K562 (cell line): ENCODE results near the gene ZNF74. TPM values are rescaled to one million over a fixed set of nuclear protein-coding genes. Genes with fewer than 3 reads are reported as not detected.

ENCODE experiments used
- ATAC-seq: fragments of 200-7000 bp; cut with Tn5 transposase; 3 replicates; pipeline ENCODE4 v1.9.1; 2020; ENCODE audit warnings: moderate library complexity
- BruUV-seq: library from RNA; stranded (reverse); fragments of 400-500 nt; replicated peaks from 2 replicates; lab custom pipeline; 2021; lab: Mats Ljungman, UMichigan
- CTCF ChIA-PET: fragments of 300-600 bp; formaldehyde crosslinking; extraction: SDS; loops from one replicate; lab custom pipeline; 2021; ENCODE audit warnings: low intra/inter-chr PET ratio; lab: Yijun Ruan, JAX
- POLR2A ChIA-PET: fragments of 300-600, 350-650 bp; sonication (Branson Sonifier 250); formaldehyde crosslinking; extraction: SDS; loops from one replicate; lab custom pipeline; 2021; ENCODE audit warnings: antibody characterized with exemption, inconsistent platforms; lab: Yijun Ruan, JAX
- DNase-seq, 4 experiments: peaks; one replicate each; pipeline versions ENCODE4 v3.0.0 to v3.0.0-alpha.2; 2011 to 2018; ENCODE audit warnings: low spot score in 3 of 4, mixed read lengths in 3 of 4; ENCODE audit errors: extremely low read depth in 1 of 4
- FAIRE-seq: peaks from 2 replicates; lab custom pipeline; 2011; peaks lifted over from hg19 to GRCh38; lab: Jason Lieb, UNC
- H2AFZ ChIP-seq: 2 replicates; pipeline ENCODE4 v1.6.0; 2011; ENCODE audit warnings: low read depth, low read length, control low read depth, inconsistent platforms
- H3K27ac ChIP-seq: fragments of 200-600 bp; 3 replicates; pipeline ENCODE4 v1.8.0; 2011; ENCODE audit warnings: low read depth, mild to moderate bottlenecking, control low read depth, inconsistent platforms, low read length, moderate library complexity, mixed read lengths; ENCODE audit errors: extremely low read depth
- H3K27me3 ChIP-seq, 2 experiments: fragments of 300-600 bp in 1 of 2; 2 replicates in 1 of 2; 3 replicates in 1 of 2; pipeline versions ENCODE4 v1.6.0 to v1.8.0; 2011; ENCODE audit warnings: inconsistent platforms in 2 of 2, low read length in 2 of 2, mild to moderate bottlenecking in 1 of 2, mixed read lengths in 1 of 2, moderate library complexity in 1 of 2; ENCODE audit not compliant: control insufficient read depth in 2 of 2, insufficient read depth in 2 of 2
- H3K36me3 ChIP-seq: fragments of 300-600 bp; 3 replicates; pipeline ENCODE4 v1.8.0; 2011; ENCODE audit warnings: mild to moderate bottlenecking, low read length, inconsistent platforms; ENCODE audit not compliant: control insufficient read depth, insufficient read depth
- H3K4me1 ChIP-seq, 2 experiments: fragments of 200-600 bp in 1 of 2; replicated peaks in 1 of 2; 2 replicates in 1 of 2; 3 replicates in 1 of 2; pipeline versions ENCODE4 v1.5.1 to v1.8.0; 2011; ENCODE audit warnings: inconsistent platforms in 2 of 2, low read length in 2 of 2, mild to moderate bottlenecking in 1 of 2, mixed read lengths in 1 of 2, moderate library complexity in 1 of 2; ENCODE audit not compliant: control insufficient read depth in 2 of 2, insufficient read depth in 2 of 2
- H3K4me2 ChIP-seq: 2 replicates; pipeline ENCODE4 v1.6.1; 2011; ENCODE audit warnings: low read length, control low read depth, inconsistent platforms, mixed read lengths; ENCODE audit not compliant: insufficient read depth
- H3K4me3 ChIP-seq: fragments of 200-600 bp; sonication (generic), shearing (Covaris generic); 2 replicates; pipeline ENCODE4 v1.5.1; 2016; ENCODE audit warnings: control low read depth, inconsistent platforms
- H3K79me2 ChIP-seq: fragments of 200-600 bp; 3 replicates; pipeline ENCODE4 v1.8.0; 2011; ENCODE audit warnings: low read length, inconsistent platforms; ENCODE audit not compliant: control insufficient read depth, insufficient read depth
- H3K9ac ChIP-seq, 2 experiments: 2 replicates each; pipeline versions ENCODE4 v1.6.0 to v1.6.1; 2011; ENCODE audit warnings: low read depth in 2 of 2, low read length in 2 of 2, control low read depth in 1 of 2, inconsistent platforms in 1 of 2, mild to moderate bottlenecking in 1 of 2, mixed read lengths in 1 of 2; ENCODE audit not compliant: insufficient read depth in 1 of 2
- H3K9me1 ChIP-seq: one replicate; pipeline ENCODE4 v1.6.0; 2011; ENCODE audit warnings: inconsistent platforms, mild to moderate bottlenecking, low read length, moderate library complexity; ENCODE audit not compliant: control insufficient read depth, insufficient read depth
- H3K9me3 ChIP-seq: replicated peaks from 2 replicates; pipeline ENCODE4 v1.5.1; 2011; ENCODE audit warnings: low read depth, low read length, inconsistent platforms; ENCODE audit not compliant: control insufficient read depth, insufficient read depth
- H4K20me1 ChIP-seq: replicated peaks from 2 replicates; pipeline ENCODE4 v1.6.1; 2011; ENCODE audit warnings: low read length, inconsistent platforms, mixed read lengths; ENCODE audit not compliant: control insufficient read depth, insufficient read depth
- E2F3 ChIP-seq: fragments of 250-450 bp; sonication (Bioruptor Pico); IDR thresholded peaks from 2 replicates; pipeline ENCODE4 v1.4.0; 2020; ENCODE audit warnings: mild to moderate bottlenecking
- ETS2 ChIP-seq: IDR thresholded peaks from 2 replicates; pipeline ENCODE4 v1.6.1; 2016; ENCODE audit warnings: borderline replicate concordance, missing genetic modification characterization, mild to moderate bottlenecking, moderate library complexity, missing compliant biosample characterization; ENCODE audit not compliant: poor library complexity, severe bottlenecking
- FOXP1 ChIP-seq: sonication (generic); formaldehyde crosslinking; IDR thresholded peaks from 2 replicates; pipeline ENCODE4 v1.8.0; 2022; ENCODE audit warnings: mild to moderate bottlenecking, missing genetic modification reagents
- GATAD2A ChIP-seq: fragments of 450-650 bp; IDR thresholded peaks from 2 replicates; pipeline ENCODE4 v1.6.1; 2017
- HOXB6 ChIP-seq: fragments of 250-450 bp; sonication (Bioruptor Pico); IDR thresholded peaks from 2 replicates; pipeline ENCODE4 v1.5.1; 2022; ENCODE audit warnings: mild to moderate bottlenecking, borderline replicate concordance
- JUN ChIP-seq, 2 experiments: sonication (generic) in 1 of 2; formaldehyde crosslinking in 1 of 2; IDR thresholded peaks; 2 replicates each; pipeline versions ENCODE4 v1.6.1 to v1.8.0; 2012 to 2022; ENCODE audit warnings: borderline replicate concordance in 2 of 2, mild to moderate bottlenecking in 2 of 2, improper control_type of control experiment in 1 of 2, low read depth in 1 of 2, low read length in 1 of 2, missing genetic modification reagents in 1 of 2
- MAX ChIP-seq: sonication (generic); formaldehyde crosslinking; IDR thresholded peaks from 2 replicates; pipeline ENCODE4 v1.9.0; 2022; ENCODE audit warnings: mild to moderate bottlenecking, missing genetic modification reagents
- NR3C1 ChIP-seq: sonication (generic); formaldehyde crosslinking; IDR thresholded peaks from 2 replicates; pipeline ENCODE4 v1.8.1; 2022; ENCODE audit warnings: missing genetic modification reagents
- SIN3A ChIP-seq, 2 experiments: fragments of 150-350 bp in 1 of 2; IDR thresholded peaks; 2 replicates each; pipeline ENCODE4 v1.6.1; 2011 to 2016; ENCODE audit warnings: borderline replicate concordance in 2 of 2, low read depth in 2 of 2, low read length in 2 of 2, mild to moderate bottlenecking in 2 of 2, moderate library complexity in 2 of 2; ENCODE audit not compliant: control insufficient read depth in 1 of 2
- SMC3 ChIP-seq: conservative IDR thresholded peaks from 2 replicates; pipeline ENCODE4 v1.6.1; 2011; ENCODE audit warnings: low read depth, low read length, improper control_type of control experiment; ENCODE audit not compliant: insufficient read depth
- XRCC3 ChIP-seq: fragments of 450-650 bp; IDR thresholded peaks from 2 replicates; pipeline ENCODE4 v1.6.1; 2017; ENCODE audit warnings: mild to moderate bottlenecking, moderate library complexity
- XRCC4 ChIP-seq: IDR thresholded peaks from one replicate; pipeline ENCODE4 v1.6.1; 2011; ENCODE audit not compliant: insufficient read depth, insufficient read length; ENCODE audit errors: extremely low read depth
- ZBTB12 ChIP-seq: fragments of 250-450 bp; sonication (Bioruptor Pico); IDR thresholded peaks from 2 replicates; pipeline ENCODE4 v1.4.0; 2020
- ZNF561 ChIP-seq: fragments of 450-650 bp; formaldehyde crosslinking; conservative IDR thresholded peaks from 2 replicates; pipeline ENCODE4 v1.4.0; 2020; ENCODE audit warnings: mild to moderate bottlenecking, moderate library complexity
- ZNF740 ChIP-seq, 3 experiments: fragments of 200-800 bp in 1 of 3; sonication (Bioruptor generic) in 1 of 3; sonication (generic) in 1 of 3; formaldehyde crosslinking in 1 of 3; IDR thresholded peaks; 2 replicates each; pipeline versions ENCODE4 v1.6.1 to v1.8.0; 2016 to 2022; ENCODE audit warnings: mild to moderate bottlenecking in 2 of 3, missing compliant biosample characterization in 2 of 3, missing genetic modification characterization in 2 of 3, missing genetic modification reagents in 1 of 3
- ZNF764 ChIP-seq: fragments of 250-450 bp; sonication (Bioruptor Pico); IDR thresholded peaks from 2 replicates; pipeline ENCODE4 v1.4.0; 2020; ENCODE audit warnings: low read depth, mild to moderate bottlenecking, moderate library complexity
- WGBS: fragments of 100-300 bp; shearing (Covaris generic); methylation state at CpG from one replicate; pipeline ENCODE4 v1.1.6; 2016; ENCODE audit warnings: low coverage, mixed read lengths; ENCODE audit not compliant: insufficient coverage; ENCODE audit errors: missing lambda C conversion rate; 5-methylcytosine and 5-hydroxymethylcytosine counted together
- in situ Hi-C: fragments of 300-500 bp; cut with MboI; formaldehyde crosslinking; loops from 4 replicates; pipeline ENCODE4 v1.15.0; 2018; ENCODE audit warnings: inconsistent platforms, mixed read lengths
- intact Hi-C: fragments of 100-400 bp; cut with micrococcal nuclease; formaldehyde crosslinking; loops from 2 replicates; pipeline ENCODE4 v1.14.2; 2022
- polyA plus RNA-seq, 8 experiments: library from polyadenylated mRNA; depleted of rRNA in 4 of 8; stranded (reverse) in 5 of 8; unstranded in 3 of 8; fragments of >200 nt; fragmentation: Nextera tagmentation in 2 of 8; fragmentation: Illumina TruSeq in 1 of 8; extraction: Ambion mirVana in 2 of 8; extraction: Trizol in 1 of 8; gene quantifications; 2 replicates each; pipeline versions ENCODE4 v1.2.1 to v1.2.3, GENCODE V29; 2011 to 2014; ENCODE audit warnings: inconsistent platforms in 1 of 8, missing spikeins in 1 of 8
- total RNA-seq, 7 experiments: library from RNA; depleted of rRNA in 6 of 7; stranded (reverse); fragments of >200 nt in 6 of 7; fragmentation: Illumina TruSeq in 2 of 7; extraction: Trizol in 2 of 7; gene quantifications; 2 replicates each; pipeline versions ENCODE4 v1.2.1 to v1.2.3, GENCODE V29; 2011 to 2021; ENCODE audit warnings: low replicate concordance in 1 of 7

Gene ZNF74
- total and polyA plus RNA-seq, 9 of the 15 experiments (the other 6 are each of a cell fraction or from before 2014, with no cell fraction given) = 2.4 to 53.5 (median 31.5) TPM

GRCh38 chr22:20431511-20432192 is 37.7 kb downstream of the ZNF74 start:
- H3K9me1 ChIP-seq = peaks cover 12% of the 10 kb centered on the region
- 43% methylated on average over 50 of the region's 50 CpGs for WGBS
- intact Hi-C loops = no loop called here
- ChIA-PET CTCF (no interaction called here), POLR2A (interaction anchor here (0.5 to 6.6 kb wide), 7 partner anchors 11 to 115 kb away, joined by 3 to 46 read pairs (median 4); no protein-coding TSS in a partner anchor)
- H3K27ac ChIP-seq = no peak overlapping the region
- H3K4me1 ChIP-seq = peaks cover 12 to 47% of the 10 kb centered on the region in 2 experiments
- H3K36me3 ChIP-seq = no peaks in the 10 kb centered on the region
- in situ Hi-C loops = no loop called here
- H3K79me2 ChIP-seq = no peaks in the 10 kb centered on the region
- H3K4me3 ChIP-seq = no peak overlapping the region
- no peak for ATAC-seq
- BruUV-seq = no TSS peak
- no peak for FAIRE-seq
- DNase-seq = peak in 3 of 4 experiments; percentile 73 to 87 (median 86)
- H4K20me1 ChIP-seq = peaks cover 55% of the 10 kb centered on the region
- H3K9ac ChIP-seq = peak overlapping the region in 1 of 2 experiments; percentile 23; a peak in 1 of 4 replicates
- no peak overlapping the region for H3K4me2 ChIP-seq
- H3K9me3 ChIP-seq = no peaks in the 10 kb centered on the region
- peaks cover 46 to 87% of the 10 kb centered on the region in 2 experiments for H3K27me3 ChIP-seq
- no peak overlapping the region for H2AFZ ChIP-seq
- TF ChIP-seq SMC3 (0 out of 2 replicates have a peak, but pooled peaks have one; percentile 29), JUN (IDR thresholded peaks at IDR 0.05; ENCODE audit: borderline replicate concordance, low read depth, low read length) (no peak), JUN (CRISPR knock-in tag; IDR thresholded peaks at IDR 0.05; ENCODE audit: borderline replicate concordance) (0 out of 2 replicates have a peak, but pooled peaks have one; percentile 65), XRCC3 (no peak), E2F3 (CRISPR knock-in tag) (0 out of 2 replicates have a peak, but pooled peaks have one; percentile 35), ZNF740 (CRISPR knock-in tag; IDR thresholded peaks at IDR 0.05) (peak; percentile 84), ZNF740 (tag; IDR thresholded peaks at IDR 0.05) (no peak), MAX (CRISPR knock-in tag) (peak; percentile 84), ETS2 (no peak), XRCC4 (no peak), ZNF561 (0 out of 2 replicates have a peak, but pooled peaks have one; percentile 11), ZBTB12 (no peak), FOXP1 (CRISPR knock-in tag) (peak; percentile 66; the same call in 1 of the 2 replicates), NR3C1 (CRISPR knock-in tag) (peak; percentile 58; the same call in 1 of the 2 replicates), HOXB6 (CRISPR knock-in tag) (no peak), ZNF764 (CRISPR knock-in tag) (no peak; the same call in 1 of the 2 replicates), GATAD2A (no peak), SIN3A (IDR thresholded peaks at IDR 0.05; ENCODE audit: borderline replicate concordance in 2 of 2, control insufficient read depth in 1 of 2, low read depth in 2 of 2, low read length in 2 of 2) (0 out of 4 replicates have a peak, but pooled peaks of 1 of the 2 experiments have one; percentile 8)
